ENCODE data around the gene ZNF613.
A peak's percentile ranks its signal among the peaks of the same experiment; 100 is the strongest.

Gene ZNF613

GRCh38 chr19:51926784-51927741 is at the start of gene ZNF613:
ZNF613 (plus strand) TSS chr19:51927472; CDS start chr19:51936221, 8,749 bp downstream.
- TF ChIP-seq, protein P1, sequence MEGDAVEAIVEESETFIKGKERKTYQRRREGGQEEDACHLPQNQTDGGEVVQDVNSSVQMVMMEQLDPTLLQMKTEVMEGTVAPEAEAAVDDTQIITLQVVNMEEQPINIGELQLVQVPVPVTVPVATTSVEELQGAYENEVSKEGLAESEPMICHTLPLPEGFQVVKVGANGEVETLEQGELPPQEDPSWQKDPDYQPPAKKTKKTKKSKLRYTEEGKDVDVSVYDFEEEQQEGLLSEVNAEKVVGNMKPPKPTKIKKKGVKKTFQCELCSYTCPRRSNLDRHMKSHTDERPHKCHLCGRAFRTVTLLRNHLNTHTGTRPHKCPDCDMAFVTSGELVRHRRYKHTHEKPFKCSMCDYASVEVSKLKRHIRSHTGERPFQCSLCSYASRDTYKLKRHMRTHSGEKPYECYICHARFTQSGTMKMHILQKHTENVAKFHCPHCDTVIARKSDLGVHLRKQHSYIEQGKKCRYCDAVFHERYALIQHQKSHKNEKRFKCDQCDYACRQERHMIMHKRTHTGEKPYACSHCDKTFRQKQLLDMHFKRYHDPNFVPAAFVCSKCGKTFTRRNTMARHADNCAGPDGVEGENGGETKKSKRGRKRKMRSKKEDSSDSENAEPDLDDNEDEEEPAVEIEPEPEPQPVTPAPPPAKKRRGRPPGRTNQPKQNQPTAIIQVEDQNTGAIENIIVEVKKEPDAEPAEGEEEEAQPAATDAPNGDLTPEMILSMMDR (conservative IDR thresholded peaks at IDR 0.05; ENCODE audit: control insufficient read depth, insufficient read depth, low read depth, low read length): peak; percentile 12
- peak within 1 kb of the TSS; percentile 98 for H3K4me3 ChIP-seq (ENCODE audit: control insufficient read depth, low read depth, low read length)
- peak; percentile 92 for DNase-seq (ENCODE audit: low read depth)

GRCh38 chr19:51882518-51882917 is 44.8 kb upstream of the ZNF613 start:
- H3K4me3 ChIP-seq (ENCODE audit: control insufficient read depth, low read depth, low read length): no peak overlapping the region
- TF ChIP-seq, protein P1 (conservative IDR thresholded peaks at IDR 0.05; ENCODE audit: control insufficient read depth, insufficient read depth, low read depth, low read length): no peak
- no peak for DNase-seq (ENCODE audit: low read depth)

- TF ChIP-seq, protein P1 (conservative IDR thresholded peaks at IDR 0.05; ENCODE audit: control insufficient read depth, insufficient read depth, low read depth, low read length): no peak
- no peak for DNase-seq (ENCODE audit: low read depth)
- H3K4me3 ChIP-seq (ENCODE audit: control insufficient read depth, low read depth, low read length): no peak overlapping the region
Measured at GRCh38 chr19:51884713-51885112, 42.6 kb upstream of the ZNF613 start.

- H3K4me3 ChIP-seq (ENCODE audit: control insufficient read depth, low read depth, low read length): peak within 1 kb of the TSS; percentile 88
- DNase-seq (ENCODE audit: low read depth): peak; percentile 93
- TF ChIP-seq, protein P1 (conservative IDR thresholded peaks at IDR 0.05; ENCODE audit: control insufficient read depth, insufficient read depth, low read depth, low read length): no peak
Measured at GRCh38 chr19:51887522-51888498, 39.5 kb upstream of the ZNF613 start, which contains the start of gene ZNF577. ZNF577 (minus strand) TSS chr19:51887951; CDS start chr19:51880382, 7,569 bp downstream.

- H3K4me3 ChIP-seq (ENCODE audit: control insufficient read depth, low read depth, low read length): no peak overlapping the region
- TF ChIP-seq, protein P1 (conservative IDR thresholded peaks at IDR 0.05; ENCODE audit: control insufficient read depth, insufficient read depth, low read depth, low read length): no peak
Measured at GRCh38 chr19:51889934-51890333, 37.3 kb upstream of the ZNF613 start.

DNA sequence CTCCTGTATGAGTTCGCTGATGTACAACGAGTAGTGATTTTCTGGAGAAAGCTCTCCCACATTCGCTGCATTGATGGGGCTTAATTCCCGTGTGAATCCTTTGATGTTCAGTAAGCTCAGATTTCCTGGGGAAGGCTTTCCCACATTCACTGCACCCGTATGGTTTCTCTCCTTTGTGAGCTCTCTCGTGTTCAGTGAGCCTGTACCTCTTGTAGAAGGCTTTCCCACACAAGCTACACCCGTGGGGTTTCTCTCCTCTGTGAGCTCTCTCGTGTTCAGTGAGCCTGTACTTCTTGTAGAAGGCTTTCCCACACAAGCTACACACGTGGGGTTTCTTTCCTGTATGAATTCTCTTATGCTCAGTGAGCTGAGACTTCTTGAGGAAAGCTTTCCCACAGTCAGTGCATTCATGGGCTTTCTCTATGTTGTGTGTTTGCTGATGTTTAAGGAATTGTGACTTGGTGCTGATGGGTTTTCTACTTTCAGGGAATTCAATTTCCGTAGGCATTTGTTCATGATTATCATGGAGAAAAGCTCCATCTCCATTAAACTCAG is 36.0 kb upstream of the ZNF613 start:
- no peak overlapping the region for H3K4me3 ChIP-seq (ENCODE audit: control insufficient read depth, low read depth, low read length)
- TF ChIP-seq, protein P1 (conservative IDR thresholded peaks at IDR 0.05; ENCODE audit: control insufficient read depth, insufficient read depth, low read depth, low read length): no peak
- DNase-seq (ENCODE audit: low read depth): peak; percentile 11

More at GRCh38 chr19:51889934-51890333, 37.3 kb upstream of the ZNF613 start:
- DNase-seq (ENCODE audit: low read depth): no peak
